ENCODE measurements around the gene NUB1.

NUB1 gene

GRCh38 chr7:151308791-151309190 lies 32.8 kb upstream of the NUB1 start:
- no peak overlapping the region for H3K4me3 ChIP-seq (ENCODE audit: control insufficient read depth, low read depth, low read length)
- no peak for TF ChIP-seq CTCF (IDR thresholded peaks at IDR 0.05; ENCODE audit: control insufficient read depth, insufficient read depth, low read depth, low read length, missing control alignments)
- DNase-seq (ENCODE audit: low read depth), result no peak

- peak; percentile 57 for DNase-seq (ENCODE audit: low read depth)
- H3K4me3 ChIP-seq (ENCODE audit: control insufficient read depth, low read depth, low read length), result no peak overlapping the region
- TF ChIP-seq CTCF (IDR thresholded peaks at IDR 0.05; ENCODE audit: control insufficient read depth, insufficient read depth, low read depth, low read length, missing control alignments), result no peak
These were observed 32.3 kb upstream of the NUB1 start for GRCh38 chr7:151309311-151309710.

GRCh38 chr7:151310578-151310977 lies 31.0 kb upstream of the NUB1 start:
- peak; percentile 27 for TF ChIP-seq CTCF (IDR thresholded peaks at IDR 0.05; ENCODE audit: control insufficient read depth, insufficient read depth, low read depth, low read length, missing control alignments)
- no peak for DNase-seq (ENCODE audit: low read depth)
- no peak overlapping the region for H3K4me3 ChIP-seq (ENCODE audit: control insufficient read depth, low read depth, low read length)

- no peak overlapping the region for H3K4me3 ChIP-seq (ENCODE audit: control insufficient read depth, low read depth, low read length)
- no peak for DNase-seq (ENCODE audit: low read depth)
- peak; percentile 20 for TF ChIP-seq CTCF (IDR thresholded peaks at IDR 0.05; ENCODE audit: control insufficient read depth, insufficient read depth, low read depth, low read length, missing control alignments)
These were observed 30.2 kb upstream of the NUB1 start for GRCh38 chr7:151311294-151311864.

GRCh38 chr7:151312356-151312755 lies 29.3 kb upstream of the NUB1 start:
- TF ChIP-seq CTCF (IDR thresholded peaks at IDR 0.05; ENCODE audit: control insufficient read depth, insufficient read depth, low read depth, low read length, missing control alignments), result no peak
- H3K4me3 ChIP-seq (ENCODE audit: control insufficient read depth, low read depth, low read length), result no peak overlapping the region
- no peak for DNase-seq (ENCODE audit: low read depth)

- no peak overlapping the region for H3K4me3 ChIP-seq (ENCODE audit: control insufficient read depth, low read depth, low read length)
- no peak for TF ChIP-seq CTCF (IDR thresholded peaks at IDR 0.05; ENCODE audit: control insufficient read depth, insufficient read depth, low read depth, low read length, missing control alignments)
- no peak for DNase-seq (ENCODE audit: low read depth)
These were observed 28.5 kb upstream of the NUB1 start for GRCh38 chr7:151312831-151313809.

All from AG09309 (cell line).